Measurements from ENCODE around the gene SLC17A4.

GRCh38 chr6:25804804-25805203 lies 50.3 kb downstream of the SLC17A4 start:
- no peak for TF ChIP-seq EZH2 (IDR thresholded peaks at IDR 0.05; ENCODE audit: insufficient read depth, poor library complexity, severe bottlenecking)
- TF ChIP-seq EZH2phosphoT487 (IDR thresholded peaks at IDR 0.05; ENCODE audit: insufficient read depth, low read depth) = no peak

All from GM23248 (cell line).